PFSK-1 (cell line): ENCODE measurements around the gene R3HCC1L.

Experiments used
- FOXP2 ChIP-seq: optimal IDR thresholded peaks from 2 replicates; pipeline ENCODE3; 2011; ENCODE audit warnings: borderline replicate concordance, control low read depth, inconsistent platforms; ENCODE audit not compliant: insufficient read depth; ENCODE audit errors: extremely low read length, extremely low read depth
- POLR2AphosphoS5 ChIP-seq: IDR thresholded peaks from 2 replicates; pipeline ENCODE4 v1.6.1; 2012; ENCODE audit warnings: low read depth, mild to moderate bottlenecking, control low read depth, low read length, moderate library complexity
- REST ChIP-seq, 2 experiments: IDR thresholded peaks; 2 replicates each; pipeline versions ENCODE4 v1.6.1 to v1.8.0; 2011 to 2012; ENCODE audit warnings: low read depth in 2 of 2, low read length in 2 of 2, control low read depth in 1 of 2, inconsistent platforms in 1 of 2, mild to moderate bottlenecking in 1 of 2, moderate library complexity in 1 of 2; ENCODE audit not compliant: insufficient read depth in 1 of 2
- SIN3A ChIP-seq: IDR thresholded peaks from 2 replicates; pipeline ENCODE4 v1.6.1; 2012; ENCODE audit warnings: mild to moderate bottlenecking, low read length, moderate library complexity, borderline replicate concordance; ENCODE audit not compliant: insufficient read depth
- TAF1 ChIP-seq: IDR thresholded peaks from 2 replicates; pipeline ENCODE4 v1.6.1; 2012; ENCODE audit warnings: low read length, control low read depth, borderline replicate concordance; ENCODE audit not compliant: insufficient read depth

The R3HCC1L gene

GRCh38 chr10:98256692-98257091, 122.2 kb downstream of the R3HCC1L start:
- TF ChIP-seq TAF1, result no peak
- no peak for TF ChIP-seq FOXP2
- TF ChIP-seq SIN3A, result no peak
- no peak for TF ChIP-seq REST (IDR thresholded peaks at IDR 0.05; ENCODE audit: insufficient read depth in 1 of 2, low read depth in 2 of 2, low read length in 2 of 2)
- no peak for TF ChIP-seq POLR2AphosphoS5

- no peak for TF ChIP-seq FOXP2
- no peak for TF ChIP-seq POLR2AphosphoS5
- TF ChIP-seq TAF1, result no peak
- no peak for TF ChIP-seq SIN3A
- no peak for TF ChIP-seq REST (IDR thresholded peaks at IDR 0.05; ENCODE audit: insufficient read depth in 1 of 2, low read depth in 2 of 2, low read length in 2 of 2)
These were observed 122.7 kb downstream of the R3HCC1L start for GRCh38 chr10:98257198-98257597.

- TF ChIP-seq FOXP2, result no peak
- TF ChIP-seq REST (IDR thresholded peaks at IDR 0.05; ENCODE audit: insufficient read depth in 1 of 2, low read depth in 2 of 2, low read length in 2 of 2), result no peak
- TF ChIP-seq TAF1, result no peak
- TF ChIP-seq SIN3A, result no peak
- no peak for TF ChIP-seq POLR2AphosphoS5
These were observed 123.5 kb downstream of the R3HCC1L start for GRCh38 chr10:98257961-98258360.

- TF ChIP-seq REST (IDR thresholded peaks at IDR 0.05; ENCODE audit: insufficient read depth in 1 of 2, low read depth in 2 of 2, low read length in 2 of 2) (no peak), FOXP2 (no peak), POLR2AphosphoS5 (no peak), SIN3A (no peak), TAF1 (no peak)
These were observed 124.4 kb downstream of the R3HCC1L start for GRCh38 chr10:98258683-98259454.
